Endothelial cell of umbilical vein (primary cell): ENCODE measurements around the gene CLDN9. TPM values are rescaled to one million over a fixed set of nuclear protein-coding genes. Genes with fewer than 3 reads are reported as not detected.
A peak's percentile ranks its signal among the peaks of the same experiment; 100 is the strongest.

ENCODE experiments used
- BruUV-seq: library from RNA; stranded (reverse); fragments of 400-500 nt; replicated peaks from 2 replicates; lab custom pipeline; 2021; lab: Mats Ljungman, UMichigan
- CTCF ChIA-PET: fragments of 300-600, 350-600 bp; sonication (Branson Sonifier 250); formaldehyde crosslinking; loops from one replicate; lab custom pipeline; 2021; ENCODE audit warnings: antibody characterized with exemption, inconsistent platforms; lab: Charles Lee
- POLR2A ChIA-PET: fragments of 300-600, 350-600 bp; sonication (Branson Sonifier 250); formaldehyde crosslinking; loops from one replicate; lab custom pipeline; 2021; ENCODE audit warnings: antibody characterized with exemption, inconsistent platforms; lab: Charles Lee
- DNase-seq: peaks from one replicate; pipeline ENCODE4 v3.0.0-alpha.2; 2011; ENCODE audit warnings: low read depth, low spot score
- FAIRE-seq: peaks from 2 replicates; lab custom pipeline; 2011; peaks lifted over from hg19 to GRCh38; lab: Jason Lieb, UNC
- H2AFZ ChIP-seq: 2 replicates; pipeline ENCODE4 v1.6.0; 2012; ENCODE audit warnings: low read depth, low read length, control low read depth, inconsistent platforms
- H3K27ac ChIP-seq: 2 replicates; pipeline ENCODE4 v1.5.1; 2011; ENCODE audit warnings: low read depth, mild to moderate bottlenecking, control low read depth, low read length, moderate library complexity; ENCODE audit not compliant: insufficient read depth
- H3K27me3 ChIP-seq, 2 experiments: 2 replicates each; pipeline versions ENCODE4 v1.6.0 to v1.6.1; 2011; ENCODE audit warnings: low read length in 2 of 2, mixed read lengths in 1 of 2; ENCODE audit not compliant: control insufficient read depth in 2 of 2, insufficient read depth in 2 of 2
- H3K36me3 ChIP-seq, 2 experiments: 2 replicates in 1 of 2; 3 replicates in 1 of 2; pipeline ENCODE4 v1.5.1; 2011; ENCODE audit warnings: low read length in 2 of 2, mild to moderate bottlenecking in 1 of 2, moderate library complexity in 1 of 2; ENCODE audit not compliant: control insufficient read depth in 2 of 2, insufficient read depth in 2 of 2; ENCODE audit errors: extremely low read depth in 1 of 2
- H3K4me1 ChIP-seq: 3 replicates; pipeline ENCODE4 v1.5.1; 2011; ENCODE audit warnings: mild to moderate bottlenecking, low read length; ENCODE audit not compliant: control insufficient read depth, insufficient read depth; ENCODE audit errors: extremely low read depth
- H3K4me2 ChIP-seq: 2 replicates; pipeline ENCODE4 v1.6.1; 2011; ENCODE audit warnings: low read length, control low read depth, mixed read lengths; ENCODE audit not compliant: insufficient read depth
- H3K4me3 ChIP-seq, 3 experiments: fragments of 200-600 bp in 1 of 3; sonication (generic), shearing (Covaris generic) in 1 of 3; replicated peaks in 1 of 3; 2 replicates each; pipeline ENCODE4 v1.5.1; 2011 to 2016; ENCODE audit warnings: control low read depth in 3 of 3, low read length in 3 of 3, mild to moderate bottlenecking in 2 of 3, inconsistent platforms in 1 of 3, low read depth in 1 of 3, moderate library complexity in 1 of 3; ENCODE audit not compliant: insufficient read depth in 1 of 3
- H3K79me2 ChIP-seq: 2 replicates; pipeline ENCODE4 v1.6.0; 2012; ENCODE audit warnings: low read length, inconsistent platforms; ENCODE audit not compliant: control insufficient read depth, insufficient read depth
- H3K9ac ChIP-seq: replicated peaks from 2 replicates; pipeline ENCODE3; 2011; ENCODE audit warnings: low read length, control low read depth; ENCODE audit not compliant: insufficient read depth; ENCODE audit errors: extremely low read depth
- H3K9me1 ChIP-seq: replicated peaks from 3 replicates; pipeline ENCODE4 v1.6.0; 2011; ENCODE audit warnings: mild to moderate bottlenecking, low read length; ENCODE audit not compliant: control insufficient read depth, insufficient read depth; ENCODE audit errors: extremely low read depth
- H3K9me3 ChIP-seq: replicated peaks from 2 replicates; pipeline ENCODE4 v1.5.1; 2012; ENCODE audit warnings: low read length, inconsistent platforms; ENCODE audit not compliant: control insufficient read depth, insufficient read depth
- H4K20me1 ChIP-seq: replicated peaks from 2 replicates; pipeline ENCODE3; 2011; ENCODE audit warnings: mild to moderate bottlenecking, low read length; ENCODE audit not compliant: control insufficient read depth, insufficient read depth; ENCODE audit errors: extremely low read depth
- FOS ChIP-seq: IDR thresholded peaks from 2 replicates; pipeline ENCODE4 v1.6.1; 2011; ENCODE audit warnings: mild to moderate bottlenecking, low read length, moderate library complexity, borderline replicate concordance; ENCODE audit not compliant: insufficient read depth
- GATA2 ChIP-seq: IDR thresholded peaks from 2 replicates; pipeline ENCODE4 v1.7.0; 2011; ENCODE audit warnings: low read depth, mild to moderate bottlenecking, moderate library complexity, mixed read lengths, low read length; ENCODE audit not compliant: insufficient read length, insufficient read depth
- JUN ChIP-seq: IDR thresholded peaks from 2 replicates; pipeline ENCODE4 v1.6.1; 2011; ENCODE audit warnings: borderline replicate concordance, low read depth; ENCODE audit not compliant: insufficient read length, insufficient read depth
- MYC ChIP-seq: IDR thresholded peaks from one replicate; pipeline ENCODE4 v1.6.1; 2011; ENCODE audit warnings: mild to moderate bottlenecking, low read depth, low read length
- POLR2A ChIP-seq: IDR thresholded peaks from 2 replicates; pipeline ENCODE4 v1.6.1; 2012; ENCODE audit warnings: low read depth, mild to moderate bottlenecking, control low read depth, low read length
- dilution Hi-C: fragments of 300-500 bp; cut with MboI; formaldehyde crosslinking; loops from one replicate; pipeline ENCODE4 v1.15.0; 2019; ENCODE audit warnings: low sequenced_read_pairs; ENCODE audit not compliant: extremely low pct_ligation_motif_present
- intact Hi-C: fragments of 100-400 bp; cut with micrococcal nuclease; formaldehyde crosslinking; loops from one replicate; pipeline ENCODE4 v1.10.0; 2022
- polyA plus RNA-seq, 4 experiments: library from polyadenylated mRNA; depleted of rRNA in 3 of 4; stranded (reverse) in 3 of 4; unstranded in 1 of 4; fragments of >200 nt; gene quantifications; 2 replicates each; pipeline versions ENCODE4 v1.2.1 to v1.2.3, GENCODE V29; 2011 to 2012; ENCODE audit warnings: missing spikeins in 1 of 4
- total RNA-seq: library from RNA; stranded (reverse); gene quantifications from 2 replicates; pipeline ENCODE4 v1.2.3, GENCODE V29; 2021

CLDN9 gene
- total and polyA plus RNA-seq, 2 donors (not counting 3 experiments of a cell fraction or from before 2014, with no cell fraction given): 0.06 TPM; not detected in 1

- peaks cover 10% of the 10 kb centered on the region for H3K4me1 ChIP-seq
- no peak for DNase-seq
- CTCF ChIA-PET: interaction anchor here (1.6 to 2.8 kb wide), 2 partner anchors 52 kb away, joined by 4 to 8 read pairs; no protein-coding TSS in a partner anchor
- peak overlapping the region; percentile 53 to 74 (median 55) for H3K4me3 ChIP-seq
- H3K79me2 ChIP-seq: peaks cover 5% of the 10 kb centered on the region
- intact Hi-C loops: loop anchor here (1.0 kb wide), 1 partner anchor 10 kb away; the partner anchor contains the start of gene PAQR4
- no peaks in the 10 kb centered on the region for H4K20me1 ChIP-seq
- H3K36me3 ChIP-seq: peaks cover 0 to 2% of the 10 kb centered on the region in 2 experiments
- TF ChIP-seq FOS (no peak), POLR2A (no peak), MYC (no peak), GATA2 (no peak), JUN (no peak)
- H3K27ac ChIP-seq: no peak overlapping the region
- peak overlapping the region; percentile 79 for H3K9ac ChIP-seq
- no peaks in the 10 kb centered on the region for H3K9me3 ChIP-seq
- dilution Hi-C loops: no loop called here
- H3K27me3 ChIP-seq: no peaks in the 10 kb centered on the region
- H2AFZ ChIP-seq: peak overlapping the region; percentile 86
- H3K4me2 ChIP-seq: peak overlapping the region; percentile 68
- POLR2A ChIA-PET: interaction anchor here (1.5 kb wide), 1 partner anchor 8 kb away, joined by 3 read pairs; no protein-coding TSS in a partner anchor
- BruUV-seq: TSS peak; percentile 48
- no peaks in the 10 kb centered on the region for H3K9me1 ChIP-seq
- no peak for FAIRE-seq
Observed at GRCh38 chr16:2979669-2980226, 33.0 kb upstream of the CLDN9 start.
